ENCODE data around the gene RSL1D1. TPM values are rescaled to one million over a fixed set of nuclear protein-coding genes. Genes with fewer than 3 reads are reported as not detected.
"Not testable (repeated sequence)": the region's sequence is repeated elsewhere in the genome, so short reads cannot be mapped to it uniquely, and the experiment has no call there.

The RSL1D1 gene
- total RNA-seq, 1 donor from 2014 or later = 148 TPM

DNA sequence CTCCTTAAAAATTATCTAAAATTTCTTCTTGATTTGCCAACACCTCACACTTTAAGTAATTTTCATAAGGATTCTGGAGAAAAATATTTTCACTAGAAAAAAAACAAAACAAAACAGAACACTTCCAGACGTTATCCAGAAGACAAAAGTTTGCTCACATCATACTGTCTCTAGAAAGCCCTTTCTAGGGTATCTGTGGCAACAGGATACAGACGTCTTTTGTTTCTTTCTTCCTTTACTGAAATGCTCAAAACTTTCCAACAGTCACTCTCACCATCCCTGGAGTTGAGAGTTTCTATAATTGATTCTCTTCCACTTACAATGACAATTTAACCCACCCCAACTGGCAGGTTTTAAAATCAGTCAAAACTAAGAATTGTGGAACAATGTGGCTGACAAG lies 56.9 kb downstream of the RSL1D1 start:
- Histone ChIP-seq H3K4me1 (peaks cover 70% of the 10 kb centered on the region), H3K27me3 (no peaks in the 10 kb centered on the region), H3K9me3 (no peaks in the 10 kb centered on the region), H3K36me3 (no peaks in the 10 kb centered on the region), H3K27ac (no peak overlapping the region), H3K4me3 (no peak overlapping the region)
- intact Hi-C loops (cut with DNase I) = no loop called here
- TF ChIP-seq, protein P1, sequence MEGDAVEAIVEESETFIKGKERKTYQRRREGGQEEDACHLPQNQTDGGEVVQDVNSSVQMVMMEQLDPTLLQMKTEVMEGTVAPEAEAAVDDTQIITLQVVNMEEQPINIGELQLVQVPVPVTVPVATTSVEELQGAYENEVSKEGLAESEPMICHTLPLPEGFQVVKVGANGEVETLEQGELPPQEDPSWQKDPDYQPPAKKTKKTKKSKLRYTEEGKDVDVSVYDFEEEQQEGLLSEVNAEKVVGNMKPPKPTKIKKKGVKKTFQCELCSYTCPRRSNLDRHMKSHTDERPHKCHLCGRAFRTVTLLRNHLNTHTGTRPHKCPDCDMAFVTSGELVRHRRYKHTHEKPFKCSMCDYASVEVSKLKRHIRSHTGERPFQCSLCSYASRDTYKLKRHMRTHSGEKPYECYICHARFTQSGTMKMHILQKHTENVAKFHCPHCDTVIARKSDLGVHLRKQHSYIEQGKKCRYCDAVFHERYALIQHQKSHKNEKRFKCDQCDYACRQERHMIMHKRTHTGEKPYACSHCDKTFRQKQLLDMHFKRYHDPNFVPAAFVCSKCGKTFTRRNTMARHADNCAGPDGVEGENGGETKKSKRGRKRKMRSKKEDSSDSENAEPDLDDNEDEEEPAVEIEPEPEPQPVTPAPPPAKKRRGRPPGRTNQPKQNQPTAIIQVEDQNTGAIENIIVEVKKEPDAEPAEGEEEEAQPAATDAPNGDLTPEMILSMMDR (IDR thresholded peaks at IDR 0.05) = no peak
- TF ChIP-seq POLR2AphosphoS5 (IDR thresholded peaks at IDR 0.05; ENCODE audit: insufficient read depth in 1 of 2, low read depth in 1 of 2) (no peak), POLR2A (IDR thresholded peaks at IDR 0.05) (no peak)
- DNase-seq (ENCODE audit: extremely low spot score in 2 of 2) = no peak

GRCh38 chr16:11793840-11794239 lies 57.5 kb downstream of the RSL1D1 start:
- Histone ChIP-seq H3K9me3 (no peaks in the 10 kb centered on the region), H3K27ac (no peak overlapping the region), H3K4me3 (no peak overlapping the region), H3K27me3 (no peaks in the 10 kb centered on the region), H3K4me1 (peaks cover 64% of the 10 kb centered on the region), H3K36me3 (no peaks in the 10 kb centered on the region)
- TF ChIP-seq POLR2A (IDR thresholded peaks at IDR 0.05) (no peak), POLR2AphosphoS5 (IDR thresholded peaks at IDR 0.05; ENCODE audit: insufficient read depth in 1 of 2, low read depth in 1 of 2) (no peak)
- TF ChIP-seq, protein P1 (IDR thresholded peaks at IDR 0.05) = no peak
- intact Hi-C loops (cut with DNase I) = no loop called here
- DNase-seq (ENCODE audit: extremely low spot score in 2 of 2) = no peak

DNA sequence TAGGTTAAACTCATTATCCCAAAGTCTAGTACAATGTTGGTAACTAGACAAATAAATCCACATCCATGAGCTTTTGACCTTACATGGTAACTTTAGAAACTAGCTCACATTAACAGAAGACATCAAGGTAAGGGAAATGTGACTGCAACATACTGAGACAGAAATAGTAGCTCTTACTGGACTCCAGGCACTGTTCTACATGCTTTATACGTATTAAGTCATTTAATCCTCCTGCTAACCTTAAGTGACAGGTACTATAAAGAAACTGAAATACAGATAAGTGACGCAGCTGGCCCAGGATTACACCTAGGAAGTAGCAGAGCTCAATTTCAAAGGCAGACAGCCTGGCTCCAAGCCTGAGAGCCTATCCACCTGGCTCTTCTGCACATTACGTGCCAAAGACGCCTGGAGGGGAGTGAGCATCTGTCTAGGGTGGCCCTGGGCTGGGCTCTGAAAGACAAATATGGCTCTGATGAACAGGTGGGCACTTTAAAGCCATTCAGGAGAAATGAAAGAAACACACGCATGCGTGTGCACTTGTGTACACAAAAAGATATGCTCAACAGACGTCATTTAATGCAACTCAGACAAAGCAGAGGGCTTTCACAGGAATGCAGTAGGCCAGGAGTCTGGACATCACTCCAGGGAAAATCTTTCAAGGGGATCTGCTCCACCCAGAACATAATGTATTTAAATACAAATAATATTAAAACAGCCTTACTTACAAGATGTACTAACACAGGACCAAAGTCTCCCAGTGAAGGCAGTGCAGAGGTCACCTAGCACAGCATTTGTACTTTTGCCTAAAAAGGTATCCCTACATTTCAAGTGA lies 58.7 kb downstream of the RSL1D1 start:
- H3K4me3 ChIP-seq = no peak overlapping the region
- intact Hi-C loops (cut with DNase I) = no loop called here
- H3K36me3 ChIP-seq = no peaks in the 10 kb centered on the region
- no peaks in the 10 kb centered on the region for H3K27me3 ChIP-seq
- no peak for DNase-seq (ENCODE audit: extremely low spot score in 2 of 2)
- peaks cover 52% of the 10 kb centered on the region for H3K4me1 ChIP-seq
- TF ChIP-seq POLR2AphosphoS5 (IDR thresholded peaks at IDR 0.05; ENCODE audit: insufficient read depth in 1 of 2, low read depth in 1 of 2) (no peak), POLR2A (IDR thresholded peaks at IDR 0.05) (no peak)
- TF ChIP-seq, protein P1 (IDR thresholded peaks at IDR 0.05) = no peak
- peak overlapping the region; percentile 23 for H3K27ac ChIP-seq
- H3K9me3 ChIP-seq = no peaks in the 10 kb centered on the region

GRCh38 chr16:11791144-11791828 lies 60.1 kb downstream of the RSL1D1 start:
- TF ChIP-seq, protein P1 (IDR thresholded peaks at IDR 0.05) = no peak
- no peak for TF ChIP-seq POLR2AphosphoS5 (IDR thresholded peaks at IDR 0.05; ENCODE audit: insufficient read depth in 1 of 2, low read depth in 1 of 2)
- TF ChIP-seq POLR2A (IDR thresholded peaks at IDR 0.05) = no peak
- no peak for DNase-seq (ENCODE audit: extremely low spot score in 2 of 2)
- Histone ChIP-seq H3K36me3 (no peaks in the 10 kb centered on the region), H3K4me1 (peaks cover 51% of the 10 kb centered on the region), H3K4me3 (no peak overlapping the region), H3K9me3 (no peaks in the 10 kb centered on the region), H3K27ac (no peak overlapping the region), H3K27me3 (no peaks in the 10 kb centered on the region)
- intact Hi-C loops (cut with DNase I) = no loop called here

GRCh38 chr16:11788914-11789313 lies 62.4 kb downstream of the RSL1D1 start:
- Histone ChIP-seq H3K36me3 (no peaks in the 10 kb centered on the region), H3K9me3 (no peaks in the 10 kb centered on the region), H3K4me1 (peaks cover 41% of the 10 kb centered on the region), H3K27me3 (no peaks in the 10 kb centered on the region), H3K27ac (no peak overlapping the region), H3K4me3 (no peak overlapping the region)
- intact Hi-C loops (cut with DNase I) = no loop called here
- TF ChIP-seq POLR2AphosphoS5 (IDR thresholded peaks at IDR 0.05; ENCODE audit: insufficient read depth in 1 of 2, low read depth in 1 of 2) (no peak), POLR2A (IDR thresholded peaks at IDR 0.05) (no peak)
- TF ChIP-seq, protein P1 (IDR thresholded peaks at IDR 0.05) = no peak
- no peak for DNase-seq (ENCODE audit: extremely low spot score in 2 of 2)

DNA sequence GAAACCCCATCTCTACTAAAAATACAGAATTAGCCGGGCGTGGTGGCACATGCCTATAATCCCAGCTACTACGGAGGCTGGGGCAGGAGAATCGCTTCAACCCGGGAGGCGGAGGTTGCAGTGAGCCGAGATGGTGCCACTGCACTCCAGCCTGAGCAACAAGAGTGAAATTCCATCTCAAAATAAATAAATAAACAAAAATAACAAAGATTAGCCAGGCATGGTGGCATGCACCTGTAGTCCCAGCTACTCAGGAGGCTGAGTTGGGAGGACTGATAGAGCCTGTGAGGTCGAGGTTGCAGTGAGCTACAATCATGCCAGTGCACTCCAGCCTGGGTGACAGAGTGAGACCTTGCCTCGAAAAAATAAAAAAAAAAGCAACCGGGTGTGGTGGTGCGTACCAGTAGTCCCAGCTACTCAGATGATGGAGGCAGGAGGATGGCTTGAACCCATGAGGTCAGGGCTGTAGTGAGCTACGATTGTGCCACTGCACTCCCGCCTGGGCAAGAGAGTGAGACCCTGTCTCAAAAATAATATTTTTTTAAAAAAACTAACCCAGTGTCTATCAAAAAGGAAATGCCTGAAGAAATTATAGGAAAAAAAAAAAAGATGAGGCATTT lies 66.3 kb downstream of the RSL1D1 start:
- H3K36me3 ChIP-seq; DNase-seq (ENCODE audit: extremely low spot score in 2 of 2); H3K4me3 ChIP-seq; H3K27me3 ChIP-seq; intact Hi-C loops (cut with DNase I); H3K9me3 ChIP-seq: not testable (repeated sequence)
- H3K4me1 ChIP-seq = peaks cover 47% of the 10 kb centered on the region
- peak overlapping the region; percentile 81 for H3K27ac ChIP-seq

GRCh38 chr16:11784381-11784780 lies 67.0 kb downstream of the RSL1D1 start:
- intact Hi-C loops (cut with DNase I); DNase-seq (ENCODE audit: extremely low spot score in 2 of 2); H3K36me3 ChIP-seq; H3K9me3 ChIP-seq; H3K4me3 ChIP-seq; H3K27me3 ChIP-seq: not testable (repeated sequence)
- Histone ChIP-seq H3K4me1 (peaks cover 47% of the 10 kb centered on the region), H3K27ac (peak overlapping the region; percentile 81)
